Measurements from ENCODE around the gene POLR1C.
"Not testable (repeated sequence)": the region's sequence is repeated elsewhere in the genome, so short reads cannot be mapped to it uniquely, and the experiment has no call there.

POLR1C gene, protein sequence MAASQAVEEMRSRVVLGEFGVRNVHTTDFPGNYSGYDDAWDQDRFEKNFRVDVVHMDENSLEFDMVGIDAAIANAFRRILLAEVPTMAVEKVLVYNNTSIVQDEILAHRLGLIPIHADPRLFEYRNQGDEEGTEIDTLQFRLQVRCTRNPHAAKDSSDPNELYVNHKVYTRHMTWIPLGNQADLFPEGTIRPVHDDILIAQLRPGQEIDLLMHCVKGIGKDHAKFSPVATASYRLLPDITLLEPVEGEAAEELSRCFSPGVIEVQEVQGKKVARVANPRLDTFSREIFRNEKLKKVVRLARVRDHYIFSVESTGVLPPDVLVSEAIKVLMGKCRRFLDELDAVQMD

GRCh38 chr6:43516697-43517504 is at the start of gene POLR1C, which contains the start of gene YIPF3:
Gene POLR1C, plus strand, starts transcription at chr6:43517089. Its CDS starts 21 bp downstream, at chr6:43517110.
Gene YIPF3, minus strand, starts transcription at chr6:43516926. Its CDS starts 119 bp downstream, at chr6:43516807.
- peak; percentile 98 for DNase-seq

GRCh38 chr6:43467265-43467664 is 49.6 kb upstream of the POLR1C start:
- DNase-seq, result not testable (repeated sequence)

- no peak for DNase-seq
These were observed 49.1 kb upstream of the POLR1C start for GRCh38 chr6:43467752-43468151.

DNA sequence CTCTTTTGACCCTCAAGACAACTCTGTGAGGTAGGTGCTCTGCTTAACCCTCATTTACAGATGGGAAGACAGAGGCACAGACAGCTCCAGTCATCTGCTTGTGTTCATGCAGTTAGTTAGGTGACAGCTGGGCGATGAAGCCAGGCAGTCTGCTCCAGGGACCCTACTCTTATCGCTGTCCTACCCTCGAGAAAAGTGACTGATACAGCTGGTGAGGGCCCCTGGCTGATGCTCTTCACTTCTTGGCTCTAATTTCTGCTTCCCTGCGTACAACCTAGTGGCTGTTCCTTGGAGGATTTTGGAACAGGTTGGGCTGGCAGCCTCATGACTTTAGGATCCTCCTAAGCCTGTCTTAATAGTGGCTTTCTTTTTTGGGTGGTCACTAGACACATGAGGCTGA is 48.6 kb upstream of the POLR1C start:
- no peak for DNase-seq

DNA sequence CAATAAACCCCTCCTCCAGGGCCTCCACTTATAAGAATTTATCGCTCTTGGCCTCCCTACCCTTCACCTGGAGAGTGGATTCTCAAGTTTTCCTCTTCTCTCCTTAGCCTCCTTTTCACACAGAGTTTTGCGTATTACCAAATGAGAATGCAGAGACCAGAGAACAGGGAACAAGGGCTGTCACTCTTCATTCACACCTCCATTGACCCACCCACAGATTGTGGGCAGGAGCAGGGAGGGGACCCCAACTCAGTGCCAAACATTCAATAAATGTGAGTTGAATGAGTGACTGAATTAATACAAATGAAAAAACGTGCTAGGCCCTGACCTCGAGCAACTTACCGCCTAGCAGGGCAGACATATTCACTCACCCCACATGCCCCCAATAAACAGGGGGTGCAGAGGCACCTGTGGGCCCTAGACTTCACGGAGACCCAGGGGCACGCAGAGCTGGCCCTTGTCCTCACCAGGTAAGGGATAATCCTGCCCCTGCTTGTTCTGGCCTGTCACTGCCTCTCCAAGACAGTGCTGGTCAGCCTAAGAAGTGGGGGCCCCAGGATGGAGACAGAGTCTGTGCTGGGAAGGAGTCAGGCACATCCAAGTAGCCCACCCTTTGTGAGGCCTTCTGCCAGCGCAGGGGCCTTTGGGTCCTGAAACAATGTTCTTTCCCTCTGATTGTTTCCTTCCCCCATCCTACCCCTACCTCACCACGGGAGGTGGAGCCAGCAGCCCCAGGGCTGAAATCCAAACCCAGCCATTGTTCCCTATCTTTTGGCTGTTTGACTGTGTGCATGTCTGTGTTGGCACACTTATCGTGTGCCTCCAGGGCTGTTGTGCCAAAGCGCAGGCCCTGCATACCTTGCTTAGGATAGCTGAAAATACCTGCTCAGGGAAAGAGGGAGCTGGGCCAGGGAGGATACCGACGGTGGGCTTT is 47.9 kb upstream of the POLR1C start:
- no peak for DNase-seq

GRCh38 chr6:43469947-43470346 is 46.9 kb upstream of the POLR1C start:
- DNase-seq, result peak; percentile 22

DNA sequence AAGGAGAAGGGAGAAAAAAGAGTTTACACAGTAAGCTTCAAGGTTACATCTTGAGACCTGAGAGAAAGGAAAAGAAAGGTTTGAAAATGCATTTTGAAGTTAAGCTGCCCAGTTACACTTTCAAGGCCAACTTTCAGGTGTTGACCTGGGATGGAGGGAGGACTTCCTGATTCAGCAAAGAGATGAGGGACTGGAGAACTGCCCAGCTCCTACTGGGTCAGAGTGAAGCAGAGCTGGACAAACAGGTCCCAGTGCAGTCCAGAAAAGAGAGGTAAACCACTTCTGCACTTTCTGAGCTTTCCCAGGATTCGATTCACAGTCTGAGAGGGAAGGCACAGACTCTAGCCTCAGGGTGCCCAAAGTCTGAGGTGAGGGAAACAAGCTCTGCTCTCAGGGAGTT is 45.5 kb upstream of the POLR1C start:
- DNase-seq, result no peak

- no peak for DNase-seq
These were observed 44.4 kb upstream of the POLR1C start for GRCh38 chr6:43472515-43472914.

GRCh38 chr6:43475516-43475915 is 41.4 kb upstream of the POLR1C start:
- DNase-seq, result no peak

- DNase-seq, result no peak
These were observed 40.1 kb upstream of the POLR1C start for GRCh38 chr6:43476746-43477145.

DNA sequence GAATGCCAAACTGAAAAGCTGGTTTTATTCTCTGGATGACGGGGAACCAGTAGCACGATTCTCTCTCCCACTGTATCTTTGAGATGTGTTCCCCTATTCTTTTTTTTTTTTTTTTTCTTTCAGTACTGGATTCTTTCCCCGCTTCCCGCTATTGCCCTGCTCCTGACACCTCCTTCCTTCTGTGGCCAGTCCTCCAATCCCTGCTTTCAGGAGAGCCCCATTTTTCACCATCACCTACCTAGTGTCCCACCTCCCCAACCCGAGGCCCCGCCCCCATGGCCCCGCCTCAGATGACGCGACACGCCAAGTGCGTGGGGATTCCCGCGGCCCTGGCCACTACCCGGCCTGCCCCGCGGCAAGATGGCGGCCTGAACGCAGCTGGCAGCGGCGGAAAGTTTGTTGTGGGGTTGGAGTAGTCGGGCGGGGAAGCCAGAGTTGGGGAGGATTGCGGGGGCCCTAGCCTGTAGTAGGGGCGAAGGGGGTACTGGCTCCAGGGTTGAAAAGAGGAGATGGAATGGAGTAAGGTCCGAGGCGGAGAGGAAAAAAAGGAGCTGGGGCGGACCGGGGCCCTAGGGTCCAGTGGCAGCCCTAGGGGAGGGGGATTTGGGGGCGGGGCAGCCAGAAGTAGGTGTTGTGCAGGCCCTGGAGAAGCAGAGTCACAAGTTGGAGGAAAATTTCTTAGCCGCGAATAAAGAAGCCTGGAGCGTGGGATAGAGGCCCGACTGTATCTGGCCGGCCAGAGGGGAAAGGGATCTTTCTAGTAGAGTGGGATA is 39.5 kb upstream of the POLR1C start, which contains the start of gene TJAP1:
Gene TJAP1, plus strand, starts transcription at position 336 of the 773 bp plus-strand sequence. CDS start 21,432 bp downstream, outside the sequence.
- DNase-seq, result peak; percentile 97

DNA sequence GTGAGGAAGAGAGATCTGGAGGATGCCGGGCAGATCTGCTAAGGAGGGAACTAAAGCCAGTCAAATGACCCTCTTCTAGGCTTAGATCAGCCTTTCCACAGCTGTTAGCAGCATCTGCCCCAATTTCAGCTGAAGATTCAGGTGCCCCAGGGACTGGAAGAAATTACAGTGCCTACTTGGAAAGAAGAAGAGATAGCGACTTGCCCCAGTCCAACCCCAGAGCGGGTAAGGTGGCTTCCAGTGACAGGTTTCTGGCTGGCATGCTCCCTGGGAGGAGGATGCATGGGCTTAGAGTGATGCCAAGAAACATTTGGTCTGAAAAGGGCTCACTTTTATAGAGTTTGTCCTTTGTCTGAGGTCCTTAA is 38.9 kb upstream of the POLR1C start:
- no peak for DNase-seq

DNA sequence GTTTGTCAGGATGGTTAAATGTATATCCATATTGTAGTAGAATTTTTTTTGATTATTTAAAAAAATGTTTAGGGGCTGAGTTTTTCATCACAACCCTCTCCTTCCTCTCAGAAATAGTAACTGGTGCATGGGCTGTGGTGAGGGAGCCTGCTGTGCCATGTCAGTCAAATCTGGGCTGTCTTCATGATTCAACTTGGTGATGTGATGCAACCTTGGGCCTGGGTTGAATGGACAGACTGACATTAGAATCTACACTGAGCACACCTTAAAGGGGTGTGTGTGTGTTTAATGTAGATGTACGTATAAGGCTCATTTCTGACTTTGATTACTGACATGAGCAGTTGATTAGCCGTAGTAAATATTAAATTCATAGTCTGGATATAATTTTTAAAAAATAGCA is 35.8 kb upstream of the POLR1C start:
- peak; percentile 47 for DNase-seq

- DNase-seq, result peak; percentile 36
These were observed 35.2 kb upstream of the POLR1C start for GRCh38 chr6:43481591-43482236.

DNA sequence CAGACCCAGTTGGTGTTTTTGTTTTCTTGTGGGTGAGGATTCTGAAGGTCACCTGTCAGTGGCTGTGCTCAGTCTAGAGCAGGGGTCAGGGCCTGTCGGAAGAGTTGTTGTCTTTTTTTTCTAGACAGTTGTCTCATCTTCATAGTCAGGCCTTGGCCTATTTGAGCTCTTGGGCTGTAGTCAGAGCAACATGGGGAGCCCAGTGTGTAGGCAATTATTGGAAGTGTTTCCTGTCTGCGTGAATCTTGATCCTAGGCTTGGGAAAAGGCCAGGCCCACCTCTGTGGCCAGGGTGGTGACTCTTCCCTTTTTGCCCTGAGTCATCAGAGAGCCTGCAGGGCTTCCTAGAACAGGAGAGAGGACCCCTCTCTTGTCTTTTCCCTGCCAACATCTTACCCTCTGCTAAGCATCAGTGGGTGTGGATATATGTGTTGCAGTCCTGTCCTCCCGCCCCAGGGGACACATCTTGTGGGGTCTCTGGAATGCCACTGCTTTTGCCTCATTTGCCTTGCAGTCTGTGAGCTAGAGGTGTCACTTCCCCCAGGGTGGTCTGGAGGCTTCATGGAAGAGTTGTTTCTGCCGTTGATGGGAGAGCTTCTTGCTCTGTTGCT is 28.1 kb upstream of the POLR1C start:
- DNase-seq, result no peak

- no peak for DNase-seq
These were observed 27.4 kb upstream of the POLR1C start for GRCh38 chr6:43489277-43490072.

DNA sequence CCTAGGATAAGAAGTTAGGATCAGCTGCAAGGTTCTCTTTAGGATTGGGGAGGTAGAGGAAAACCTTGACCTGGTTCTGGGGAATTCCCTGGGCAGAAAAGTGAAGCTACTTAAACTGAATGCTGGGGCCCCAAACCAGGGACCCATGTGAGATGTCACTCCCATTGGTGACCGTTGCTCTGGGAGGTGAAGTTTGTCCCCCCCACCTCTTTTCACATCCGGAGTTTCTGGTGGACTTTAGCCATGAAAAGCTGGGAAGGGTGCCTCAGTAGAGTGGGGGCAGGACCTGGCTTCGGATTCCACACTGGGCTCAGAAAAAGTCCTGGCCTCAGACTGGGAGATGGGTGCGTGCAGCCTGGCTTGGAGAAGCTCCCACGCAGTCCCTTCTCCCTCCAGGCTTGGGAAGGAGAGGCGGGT is 26.4 kb upstream of the POLR1C start:
- DNase-seq, result no peak

- DNase-seq, result no peak
These were observed 24.9 kb upstream of the POLR1C start for GRCh38 chr6:43491750-43492661.

DNA sequence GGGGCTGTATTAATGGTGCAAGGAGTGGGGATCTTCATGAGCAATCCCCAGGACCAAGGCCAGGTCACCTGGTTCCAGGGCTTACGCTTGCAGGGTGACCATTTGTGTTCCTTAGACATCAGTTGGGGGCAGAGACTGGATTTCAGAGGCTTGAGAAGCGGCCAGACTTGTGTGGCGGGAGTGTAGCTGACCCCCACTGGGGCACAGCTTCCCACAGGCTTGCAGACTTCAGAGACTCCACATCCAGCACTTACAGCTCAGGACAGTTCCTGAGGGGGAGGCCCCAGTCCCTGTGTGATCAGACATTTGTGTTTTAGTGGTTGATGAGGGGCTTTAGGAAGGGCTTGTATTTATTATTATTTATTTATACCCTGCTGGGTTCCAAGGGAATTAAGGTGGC is 24.2 kb upstream of the POLR1C start:
- DNase-seq, result no peak

Measured in activated CD4-positive, alpha-beta T cell treated with anti-CD3 and anti-CD28 coated beads, Interleukin-10, Interleukin-2, amounts not matched to agents 100 ng/mL and 50 ng/mL, durations not matched to agents 16 hours and 8 hours (primary cell).